A673 (cell line): ENCODE results near the gene MINDY4. TPM values are rescaled to one million over a fixed set of nuclear protein-coding genes. Genes with fewer than 3 reads are reported as not detected.

Source experiments
- BruUV-seq: library from RNA; stranded (reverse); fragments of 400-500 nt; replicated peaks from 2 replicates; lab custom pipeline; 2021; lab: Mats Ljungman, UMichigan
- CTCF ChIA-PET: fragments of 300-600 bp; sonication (Branson Sonifier 250); formaldehyde crosslinking; loops from one replicate; lab custom pipeline; 2022; ENCODE audit warnings: antibody characterized with exemption; lab: Charles Lee
- POLR2A ChIA-PET: fragments of 300-600 bp; sonication (Branson Sonifier 250); formaldehyde crosslinking; loops from one replicate; lab custom pipeline; 2022; ENCODE audit warnings: antibody characterized with exemption; ENCODE audit not compliant: low non-redundant PET; lab: Charles Lee
- DNase-seq: peaks from one replicate; pipeline ENCODE4 v3.0.0-alpha.2; 2015; ENCODE audit warnings: low spot score
- H3K27ac ChIP-seq: fragments of 200-600 bp; sonication (generic); 2 replicates; pipeline ENCODE4 v1.5.1; 2016; ENCODE audit warnings: mixed run types, low read depth, mild to moderate bottlenecking, mixed read lengths, antibody characterized with exemption, low read length; ENCODE audit not compliant: poor library complexity, severe bottlenecking
- H3K27me3 ChIP-seq: fragments of 200-600 bp; sonication (generic); replicated peaks from 2 replicates; pipeline ENCODE4 v1.6.1; 2017; ENCODE audit warnings: mixed run types, low read depth, mild to moderate bottlenecking, mixed read lengths, antibody characterized with exemption, low read length; ENCODE audit not compliant: insufficient read depth, poor library complexity
- H3K36me3 ChIP-seq: fragments of 200-600 bp; sonication (generic); 2 replicates; pipeline ENCODE4 v1.6.1; 2016; ENCODE audit warnings: mixed run types, mild to moderate bottlenecking, mixed read lengths, antibody characterized with exemption, low read length; ENCODE audit not compliant: insufficient read depth, poor library complexity, severe bottlenecking
- H3K4me1 ChIP-seq: fragments of 200-600 bp; sonication (generic); 2 replicates; pipeline ENCODE4 v1.6.1; 2017; ENCODE audit warnings: mixed run types, mild to moderate bottlenecking, mixed read lengths, antibody characterized with exemption, low read length; ENCODE audit not compliant: insufficient read depth, poor library complexity, severe bottlenecking
- H3K4me3 ChIP-seq: fragments of 200-600 bp; sonication (generic); 2 replicates; pipeline ENCODE4 v1.5.1; 2016; ENCODE audit warnings: low read depth, mixed run types, mild to moderate bottlenecking, mixed read lengths, low read length; ENCODE audit not compliant: poor library complexity, severe bottlenecking
- H3K9me3 ChIP-seq: fragments of 200-600 bp; sonication (generic); 2 replicates; pipeline ENCODE4 v1.6.1; 2016; ENCODE audit warnings: mixed run types, low read depth, mild to moderate bottlenecking, mixed read lengths, antibody characterized with exemption, low read length; ENCODE audit not compliant: poor library complexity, severe bottlenecking
- EZH2 ChIP-seq: fragments of 200-600 bp; sonication (generic); IDR thresholded peaks from 2 replicates; pipeline ENCODE4 v1.6.1; 2017; ENCODE audit warnings: borderline replicate concordance, low read depth, mild to moderate bottlenecking, mixed read lengths, antibody characterized with exemption, low read length; ENCODE audit not compliant: poor library complexity, severe bottlenecking
- intact Hi-C: fragments of 100-400 bp; cut with micrococcal nuclease; formaldehyde crosslinking; loops from one replicate; pipeline ENCODE4 v1.10.0; 2022; ENCODE audit not compliant: unreplicated experiment
- total RNA-seq: library from RNA; stranded (reverse); gene quantifications from 2 replicates; pipeline ENCODE4 v1.2.3, GENCODE V29; 2021
- TF ChIP-seq, protein P1 (sequence below): fragments of 300-800, 200-600 bp; sonication (generic); conservative IDR thresholded peaks from 2 replicates; pipeline ENCODE4 v1.5.1; 2017; ENCODE audit warnings: low read depth, mild to moderate bottlenecking, antibody characterized with exemption, low read length, moderate library complexity, mixed read lengths

MINDY4 gene
- total RNA-seq, 1 experiment from 2014 or later = 3.8 TPM

DNA sequence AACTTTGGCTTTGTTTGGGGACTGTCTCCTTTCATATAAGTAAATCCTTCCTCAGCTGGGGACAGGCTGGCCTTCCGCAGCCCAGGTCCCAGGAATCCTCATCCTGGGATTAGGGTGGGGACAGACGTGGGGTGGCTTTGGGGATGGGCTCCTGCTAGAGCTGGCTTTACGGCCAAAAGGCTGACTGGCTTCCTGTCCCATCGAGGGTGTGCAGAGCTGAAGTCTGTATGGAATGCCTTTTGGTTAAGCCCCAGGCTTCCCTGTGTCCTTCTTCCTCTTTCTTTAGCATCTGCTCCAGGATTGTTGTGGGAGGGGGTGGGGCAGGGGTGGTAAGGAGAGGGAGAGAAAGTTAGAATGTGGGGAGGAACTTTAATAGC lies 81.1 kb downstream of the MINDY4 start:
- BruUV-seq = no TSS peak
- H3K9me3 ChIP-seq = no peaks in the 10 kb centered on the region
- no peaks in the 10 kb centered on the region for H3K36me3 ChIP-seq
- intact Hi-C loops = no loop called here
- ChIA-PET POLR2A (no interaction called here), CTCF (no interaction called here)
- no peak for TF ChIP-seq EZH2
- no peaks in the 10 kb centered on the region for H3K27me3 ChIP-seq
- H3K4me3 ChIP-seq = no peak overlapping the region
- H3K27ac ChIP-seq = no peak overlapping the region
- no peaks in the 10 kb centered on the region for H3K4me1 ChIP-seq
- no peak for DNase-seq

- Histone ChIP-seq H3K36me3 (no peaks in the 10 kb centered on the region), H3K4me1 (no peaks in the 10 kb centered on the region), H3K27me3 (no peaks in the 10 kb centered on the region), H3K27ac (no peak overlapping the region), H3K4me3 (no peak overlapping the region), H3K9me3 (no peaks in the 10 kb centered on the region)
- ChIA-PET CTCF (no interaction called here), POLR2A (no interaction called here)
- BruUV-seq = no TSS peak
- TF ChIP-seq, protein P1, sequence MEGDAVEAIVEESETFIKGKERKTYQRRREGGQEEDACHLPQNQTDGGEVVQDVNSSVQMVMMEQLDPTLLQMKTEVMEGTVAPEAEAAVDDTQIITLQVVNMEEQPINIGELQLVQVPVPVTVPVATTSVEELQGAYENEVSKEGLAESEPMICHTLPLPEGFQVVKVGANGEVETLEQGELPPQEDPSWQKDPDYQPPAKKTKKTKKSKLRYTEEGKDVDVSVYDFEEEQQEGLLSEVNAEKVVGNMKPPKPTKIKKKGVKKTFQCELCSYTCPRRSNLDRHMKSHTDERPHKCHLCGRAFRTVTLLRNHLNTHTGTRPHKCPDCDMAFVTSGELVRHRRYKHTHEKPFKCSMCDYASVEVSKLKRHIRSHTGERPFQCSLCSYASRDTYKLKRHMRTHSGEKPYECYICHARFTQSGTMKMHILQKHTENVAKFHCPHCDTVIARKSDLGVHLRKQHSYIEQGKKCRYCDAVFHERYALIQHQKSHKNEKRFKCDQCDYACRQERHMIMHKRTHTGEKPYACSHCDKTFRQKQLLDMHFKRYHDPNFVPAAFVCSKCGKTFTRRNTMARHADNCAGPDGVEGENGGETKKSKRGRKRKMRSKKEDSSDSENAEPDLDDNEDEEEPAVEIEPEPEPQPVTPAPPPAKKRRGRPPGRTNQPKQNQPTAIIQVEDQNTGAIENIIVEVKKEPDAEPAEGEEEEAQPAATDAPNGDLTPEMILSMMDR = no peak
- DNase-seq = no peak
- intact Hi-C loops = no loop called here
Measured at GRCh38 chr7:30852744-30853288, 81.6 kb downstream of the MINDY4 start.

GRCh38 chr7:30853576-30853975 lies 82.4 kb downstream of the MINDY4 start:
- H3K9me3 ChIP-seq = no peaks in the 10 kb centered on the region
- no peak for TF ChIP-seq EZH2
- TF ChIP-seq, protein P1 = no peak
- intact Hi-C loops = no loop called here
- DNase-seq = no peak
- no peaks in the 10 kb centered on the region for H3K27me3 ChIP-seq
- ChIA-PET POLR2A (no interaction called here), CTCF (no interaction called here)
- no peak overlapping the region for H3K27ac ChIP-seq
- no peaks in the 10 kb centered on the region for H3K36me3 ChIP-seq
- H3K4me1 ChIP-seq = no peaks in the 10 kb centered on the region
- no peak overlapping the region for H3K4me3 ChIP-seq
- BruUV-seq = no TSS peak

- Histone ChIP-seq H3K36me3 (no peaks in the 10 kb centered on the region), H3K4me3 (no peak overlapping the region), H3K27me3 (no peaks in the 10 kb centered on the region), H3K27ac (no peak overlapping the region), H3K4me1 (no peaks in the 10 kb centered on the region), H3K9me3 (no peaks in the 10 kb centered on the region)
- BruUV-seq = no TSS peak
- ChIA-PET CTCF (no interaction called here), POLR2A (no interaction called here)
- intact Hi-C loops = no loop called here
- no peak for DNase-seq
- no peak for TF ChIP-seq EZH2
- TF ChIP-seq, protein P1 = no peak
Measured at GRCh38 chr7:30855936-30856335, 84.7 kb downstream of the MINDY4 start.
